Superior temporal gyrus (tissue), 1 donor: ENCODE results near the gene PRKRIP1.
A peak's percentile ranks its signal among the peaks of the same experiment; 100 is the strongest.
"Not testable (repeated sequence)": the region's sequence is repeated elsewhere in the genome, so short reads cannot be mapped to it uniquely, and the experiment has no call there.

Experiments
- DNase-seq: peaks from one replicate; pipeline ENCODE4 v3.0.0-alpha.2; 2016; ENCODE audit errors: extremely low spot score

PRKRIP1 gene

DNA sequence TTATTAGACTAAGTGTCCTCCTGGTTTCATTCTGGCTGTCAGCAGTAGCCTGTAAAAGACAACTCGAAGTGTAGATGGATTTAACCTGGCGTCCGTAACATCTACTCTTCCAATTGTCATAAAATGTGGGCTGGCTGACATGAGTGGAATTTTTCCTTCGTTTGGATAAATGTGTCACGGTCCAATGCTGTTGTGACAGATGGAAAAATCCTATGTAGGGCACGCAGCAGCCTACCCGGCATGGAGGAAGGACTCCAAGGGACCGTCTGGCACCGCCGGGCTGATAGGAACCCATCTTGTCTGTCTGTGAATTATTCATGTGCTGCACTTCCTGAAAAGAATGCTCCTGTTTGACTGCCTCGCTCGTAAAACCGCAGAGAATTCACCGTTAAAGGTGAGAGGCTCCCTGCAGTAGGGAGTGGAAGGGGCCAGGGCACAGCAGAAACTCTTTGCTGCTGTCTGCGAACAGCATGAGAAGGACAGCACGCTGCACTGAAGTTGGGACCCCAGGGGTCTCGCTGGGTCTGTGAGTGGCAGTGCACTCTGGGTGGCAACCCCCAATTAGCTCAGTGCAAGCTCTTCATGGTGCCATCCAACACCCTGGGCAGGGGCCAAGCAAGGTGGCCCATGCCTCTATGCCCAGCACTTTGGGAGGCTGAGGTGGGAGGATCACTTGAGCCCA lies 35.6 kb downstream of the PRKRIP1 start:
- peak; percentile 74 for DNase-seq

DNA sequence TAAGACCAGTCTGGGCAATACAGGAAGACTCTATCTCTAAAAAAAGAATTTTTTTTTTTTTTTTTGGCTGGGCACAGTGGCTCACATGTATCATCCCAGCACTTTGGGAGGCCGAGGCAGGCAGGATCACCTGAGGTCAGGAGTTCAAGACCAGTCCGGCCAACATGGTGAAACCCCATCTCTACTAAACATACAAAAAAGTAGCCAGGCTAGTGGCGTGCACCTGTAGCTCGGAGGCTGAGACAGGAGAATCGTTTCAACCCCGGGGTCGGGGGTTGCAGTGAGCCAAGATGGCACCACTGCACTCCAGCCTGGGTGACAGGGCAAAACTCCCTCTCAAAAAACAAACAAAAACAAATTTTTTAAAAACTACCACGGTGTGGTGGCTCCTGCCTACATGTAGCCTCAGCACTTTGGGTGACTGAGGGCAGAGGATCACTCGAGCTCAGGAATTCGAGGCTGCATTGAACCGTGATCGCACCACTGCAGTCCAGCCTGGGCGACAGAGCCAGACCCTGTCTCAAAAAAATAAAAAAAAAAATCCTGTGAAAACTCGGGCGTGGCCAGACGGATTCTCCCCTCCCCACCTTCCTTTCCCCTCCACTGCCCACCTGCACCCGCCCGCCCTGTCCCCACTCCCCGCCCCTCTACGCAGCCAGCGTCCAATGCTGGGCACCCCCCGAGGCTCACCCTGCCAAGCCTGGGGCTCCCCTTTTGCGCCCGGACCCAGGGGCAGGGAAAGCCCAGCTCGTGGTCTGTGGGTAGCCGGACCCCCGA lies 36.5 kb downstream of the PRKRIP1 start:
- DNase-seq: no peak

DNA sequence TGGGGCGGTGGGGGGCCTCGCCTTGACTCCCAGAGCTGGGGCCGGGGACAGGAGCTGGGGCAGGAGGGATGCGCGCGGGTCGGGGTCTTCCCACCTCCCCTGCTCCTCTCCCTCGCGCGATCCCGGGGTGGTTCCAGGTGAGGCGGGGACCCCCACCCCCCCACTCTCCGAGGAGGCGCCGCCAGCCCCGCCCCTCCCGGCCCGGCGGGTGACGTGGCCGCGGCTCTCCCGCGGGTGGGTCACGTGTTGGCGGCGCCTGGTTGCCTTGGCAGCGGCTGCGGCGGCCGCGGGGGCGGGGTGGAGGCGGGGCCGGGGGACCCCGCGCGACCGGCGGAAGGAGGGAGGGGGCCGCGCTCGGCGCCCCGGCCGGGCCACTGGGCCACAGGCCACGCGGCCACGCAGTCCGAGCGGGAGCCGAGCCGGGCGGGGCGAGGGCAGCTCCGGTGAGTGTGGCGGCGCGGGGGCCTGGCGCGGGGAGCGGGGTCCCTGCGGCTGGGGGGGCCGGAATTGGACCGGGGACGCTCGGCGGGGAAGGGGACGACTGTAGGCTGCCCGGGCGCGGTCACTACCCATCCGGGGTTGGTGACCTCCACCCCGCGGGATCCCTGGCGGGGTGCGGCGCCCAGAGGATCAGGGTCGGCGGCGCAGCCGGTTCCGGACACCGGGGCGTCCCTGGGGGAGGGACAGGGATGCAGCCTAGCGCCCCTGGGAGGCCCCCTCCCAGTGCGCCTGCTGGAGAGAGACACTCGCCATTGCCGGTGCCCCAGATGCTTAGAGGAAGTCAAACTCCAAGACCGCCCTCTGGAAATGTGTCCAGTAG lies 37.3 kb downstream of the PRKRIP1 start, which contains the start of gene ORAI2:
Gene ORAI2 (plus strand): TSS at position 357 of the 820 bp plus-strand sequence. CDS start 5,382 bp downstream, outside the sequence.
- DNase-seq: peak; percentile 44

DNA sequence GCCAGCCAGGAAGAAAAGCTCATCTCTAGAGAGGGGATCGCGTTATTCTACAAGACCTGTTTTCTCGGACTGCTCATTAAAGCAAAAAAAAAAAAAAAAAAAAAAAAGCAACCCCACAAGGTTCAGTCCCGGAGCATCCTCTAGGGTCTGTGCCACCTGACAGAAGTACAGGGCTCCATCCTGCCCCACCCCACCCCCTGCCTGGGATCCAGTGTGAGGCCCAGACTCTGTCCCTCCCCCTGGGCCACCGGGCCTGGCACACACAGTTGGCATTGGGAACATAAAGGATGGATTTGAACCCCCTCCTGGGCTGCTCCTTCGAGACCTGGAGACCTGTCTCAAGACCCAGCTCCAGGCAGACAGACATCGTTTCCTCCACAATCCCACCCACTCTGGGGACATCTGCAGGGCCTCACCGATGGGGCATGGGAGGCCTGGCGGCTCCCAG lies 37.9 kb downstream of the PRKRIP1 start:
- no peak for DNase-seq

GRCh38 chr7:102436118-102436517 lies 40.0 kb downstream of the PRKRIP1 start:
- no peak for DNase-seq

DNA sequence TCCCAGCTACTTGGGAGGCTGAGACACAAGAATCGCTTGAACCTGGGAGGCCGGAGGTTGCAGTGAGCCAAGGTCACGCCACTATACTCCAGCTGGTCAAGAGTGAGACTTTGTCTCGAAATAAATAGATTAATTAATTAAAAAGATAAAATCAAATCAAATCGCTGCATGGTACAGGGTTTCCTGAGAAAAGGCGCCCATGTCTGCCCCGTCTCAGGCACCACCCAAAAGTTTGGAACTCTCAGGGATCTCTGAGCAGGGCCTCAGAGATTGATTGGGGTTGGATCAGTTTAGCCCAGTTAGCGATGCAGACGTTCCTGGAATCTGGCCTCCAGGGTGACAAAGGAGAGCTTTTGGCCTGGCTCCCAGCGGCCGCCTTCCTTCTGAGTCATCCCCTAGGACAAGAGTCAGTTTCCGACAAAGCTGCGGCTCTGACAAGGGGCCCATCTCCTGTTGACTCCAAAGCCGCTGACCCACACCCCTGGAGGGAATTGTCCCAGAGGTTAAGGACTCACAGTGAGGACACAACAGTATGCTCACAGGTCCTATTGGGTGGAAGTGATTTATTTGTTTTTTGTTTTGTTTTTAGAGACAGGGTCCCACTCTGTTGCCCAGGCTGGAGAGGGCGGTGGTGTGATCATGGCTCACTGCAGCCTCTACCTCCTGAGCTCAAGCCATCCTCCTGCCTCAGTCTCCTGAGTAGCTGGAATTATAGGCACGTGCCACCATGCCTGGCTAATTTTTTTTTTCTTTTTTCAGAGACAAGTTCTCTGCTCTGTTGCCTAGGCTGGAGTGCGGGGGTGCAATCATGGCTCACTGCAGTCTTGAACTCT lies 44.0 kb downstream of the PRKRIP1 start:
- DNase-seq: no peak

DNA sequence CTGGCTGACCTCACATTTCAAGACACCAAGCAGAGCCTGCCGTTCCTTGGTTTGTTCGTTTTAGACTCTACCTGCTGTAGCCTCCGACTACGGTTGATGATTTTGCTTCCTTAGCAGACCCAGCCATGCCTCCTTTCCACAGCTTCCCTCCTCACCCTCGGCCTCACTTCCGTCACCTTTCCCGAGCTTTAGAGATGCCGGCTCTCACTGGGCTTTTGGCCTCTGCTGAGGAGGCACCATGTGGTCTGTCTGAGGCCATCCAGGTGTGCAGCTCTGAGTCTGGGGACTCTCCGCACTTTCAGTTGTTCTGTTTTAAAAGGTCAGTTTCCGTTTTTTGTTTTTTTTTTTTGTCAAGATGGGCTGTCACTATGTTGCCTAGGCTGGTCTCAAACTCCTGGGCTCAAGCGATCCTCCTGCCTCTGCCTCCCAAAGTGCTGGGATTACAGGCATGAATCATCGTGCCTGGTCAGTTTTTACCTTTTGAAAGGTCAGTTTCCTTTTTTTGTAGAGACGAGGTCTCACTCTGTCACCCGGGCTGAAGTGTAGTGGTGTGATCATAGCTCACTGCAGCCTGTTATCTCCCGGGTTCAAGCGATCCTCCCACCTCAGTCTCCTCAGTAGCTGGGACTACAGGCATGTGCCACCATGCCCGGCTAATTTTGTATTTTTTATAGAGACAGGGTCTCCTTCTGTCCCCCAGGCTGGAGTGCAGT lies 49.0 kb downstream of the PRKRIP1 start:
- DNase-seq: no peak

GRCh38 chr7:102445674-102446071 lies 49.5 kb downstream of the PRKRIP1 start:
- DNase-seq: no peak

DNA sequence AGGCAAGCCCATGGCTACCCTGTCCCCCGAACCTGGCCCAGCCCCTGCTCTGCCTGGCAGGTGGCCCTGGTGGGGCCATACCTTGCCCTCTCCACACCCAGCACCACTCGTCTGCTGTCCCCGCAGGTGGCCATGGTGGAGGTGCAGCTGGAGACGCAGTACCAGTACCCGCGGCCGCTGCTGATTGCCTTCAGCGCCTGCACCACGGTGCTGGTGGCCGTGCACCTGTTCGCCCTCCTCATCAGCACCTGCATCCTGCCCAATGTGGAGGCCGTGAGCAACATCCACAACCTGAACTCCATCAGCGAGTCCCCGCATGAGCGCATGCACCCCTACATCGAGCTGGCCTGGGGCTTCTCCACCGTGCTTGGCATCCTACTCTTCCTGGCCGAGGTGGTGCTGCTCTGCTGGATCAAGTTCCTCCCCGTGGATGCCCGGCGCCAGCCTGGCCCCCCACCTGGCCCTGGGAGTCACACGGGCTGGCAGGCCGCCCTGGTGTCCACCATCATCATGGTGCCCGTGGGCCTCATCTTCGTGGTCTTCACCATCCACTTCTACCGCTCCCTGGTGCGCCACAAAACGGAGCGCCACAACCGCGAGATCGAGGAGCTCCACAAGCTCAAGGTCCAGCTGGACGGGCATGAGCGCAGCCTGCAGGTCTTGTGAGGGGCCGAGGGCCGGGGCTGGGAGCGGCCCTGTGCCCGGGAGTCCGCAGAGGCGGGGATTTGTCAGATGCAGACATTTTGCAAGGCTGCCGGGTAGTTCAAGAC lies 50.4 kb downstream of the PRKRIP1 start:
- no peak for DNase-seq

DNA sequence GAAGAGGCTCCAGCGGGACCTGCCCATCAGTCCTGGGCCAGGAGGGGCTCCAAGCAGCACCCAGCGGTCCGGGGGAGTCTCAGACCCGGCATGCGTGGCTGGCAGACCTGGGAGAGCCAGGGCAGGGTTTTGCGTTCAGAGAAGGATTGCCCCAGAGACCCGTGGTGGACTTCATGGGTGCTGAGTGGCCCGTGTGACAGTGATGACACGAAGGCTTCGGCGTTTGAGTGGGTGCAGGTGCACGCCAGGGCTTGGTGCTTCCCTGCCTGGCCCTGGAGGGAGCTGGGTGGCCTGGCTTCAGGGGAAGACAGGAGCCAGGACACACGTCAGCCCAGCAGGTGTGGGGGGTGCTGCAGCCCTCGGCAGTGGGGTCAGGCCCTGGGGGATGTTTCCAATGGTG lies 51.1 kb downstream of the PRKRIP1 start:
- DNase-seq: no peak

DNA sequence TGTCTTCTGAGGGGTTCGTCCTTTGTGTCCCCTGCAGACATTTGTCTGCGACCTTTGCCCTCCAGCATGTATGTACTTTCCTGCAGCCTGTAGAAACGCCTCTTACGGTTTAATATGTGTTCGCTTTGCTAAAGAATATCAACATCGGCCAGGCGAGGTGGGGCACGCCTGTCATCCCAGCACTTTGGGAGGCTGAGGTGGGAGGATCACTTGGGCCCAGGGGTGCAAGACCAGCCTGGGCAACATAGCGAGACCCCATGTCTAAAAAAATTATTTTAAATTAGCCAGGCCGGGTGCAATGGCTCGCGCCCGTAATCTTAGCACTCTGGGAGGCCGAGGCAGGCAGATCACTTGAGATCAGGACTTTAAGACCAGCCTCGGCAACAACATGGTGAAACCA lies 53.0 kb downstream of the PRKRIP1 start:
- no peak for DNase-seq

- no peak for DNase-seq
Measured at GRCh38 chr7:102450242-102450641, 54.1 kb downstream of the PRKRIP1 start.

GRCh38 chr7:102451371-102452054 lies 55.4 kb downstream of the PRKRIP1 start:
- no peak for DNase-seq

- DNase-seq: no peak
Measured at GRCh38 chr7:102452451-102452850, 56.3 kb downstream of the PRKRIP1 start.

DNA sequence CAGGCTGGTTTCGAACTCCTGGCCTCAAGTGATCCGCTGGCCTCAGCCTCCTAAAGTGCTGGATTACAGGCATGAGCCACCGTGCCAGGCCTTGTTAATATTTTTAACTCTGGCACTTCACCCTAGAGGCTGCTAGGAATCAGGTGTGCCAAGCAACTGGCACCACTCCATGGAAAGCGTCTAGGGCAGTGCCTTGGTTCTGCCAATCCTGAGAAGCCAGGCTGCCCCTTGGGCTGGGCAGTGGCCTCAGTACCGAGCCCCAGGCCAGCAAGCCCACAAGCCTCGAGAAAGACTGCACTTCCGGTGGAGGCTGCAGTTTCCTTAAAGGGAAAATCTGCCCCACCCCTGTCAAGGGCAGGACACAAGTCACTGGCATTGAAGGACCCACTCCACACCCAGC lies 57.2 kb downstream of the PRKRIP1 start:
- no peak for DNase-seq

- DNase-seq: no peak
Measured at GRCh38 chr7:102454468-102454867, 58.3 kb downstream of the PRKRIP1 start.

DNA sequence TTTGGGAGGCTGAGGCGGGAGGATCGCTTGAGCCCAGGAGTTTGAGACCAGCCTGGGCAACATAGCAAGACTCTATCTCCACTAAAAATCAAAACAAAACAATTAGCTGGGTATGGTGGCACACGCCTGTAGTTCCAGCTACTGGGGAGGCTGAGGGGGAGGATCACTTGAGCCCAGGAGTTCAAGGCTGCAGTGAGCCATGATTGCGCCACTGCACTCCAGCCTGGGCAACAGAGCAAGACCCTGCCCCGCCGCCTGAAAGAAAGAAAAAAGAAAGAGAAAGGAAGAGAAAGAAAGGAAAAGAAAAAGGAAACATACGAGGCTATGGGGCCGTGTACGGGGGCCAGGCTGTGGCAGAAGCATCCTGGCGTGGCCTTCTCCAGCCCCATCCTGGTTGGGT lies 58.8 kb downstream of the PRKRIP1 start:
- DNase-seq: not testable (repeated sequence)

GRCh38 chr7:102455596-102455995 lies 59.4 kb downstream of the PRKRIP1 start:
- no peak for DNase-seq

DNA sequence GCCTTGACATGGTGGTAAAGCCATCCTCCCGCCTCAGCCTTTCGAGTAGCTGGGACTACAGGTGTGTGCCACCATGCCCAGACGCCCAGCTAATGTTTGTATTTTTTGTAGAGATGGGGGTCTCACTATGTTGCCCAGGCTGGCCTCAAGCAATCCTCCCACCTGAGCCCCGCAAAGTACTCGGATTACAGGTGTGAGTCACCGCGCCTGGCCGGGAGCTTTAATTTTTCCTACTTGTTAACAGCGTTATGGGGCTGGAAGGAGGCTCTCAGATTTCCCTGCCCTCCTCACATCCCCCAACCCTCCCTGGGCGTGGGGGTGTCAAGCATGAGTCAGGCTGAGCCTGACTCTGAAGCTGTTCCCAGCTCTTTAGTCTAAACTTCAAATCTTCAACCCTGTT lies 60.2 kb downstream of the PRKRIP1 start:
- DNase-seq: no peak
